ENCODE data around the gene WDFY2. TPM values are rescaled to one million over a fixed set of nuclear protein-coding genes. Genes with fewer than 3 reads are reported as not detected.

Gene WDFY2
- 2.6 and 3.2 TPM in 2 replicates for total RNA-seq

GRCh38 chr13:51583875-51584730 is at the start of gene WDFY2:
WDFY2 (plus strand) TSS chr13:51584462; CDS start chr13:51584688, 226 bp downstream.

DNA sequence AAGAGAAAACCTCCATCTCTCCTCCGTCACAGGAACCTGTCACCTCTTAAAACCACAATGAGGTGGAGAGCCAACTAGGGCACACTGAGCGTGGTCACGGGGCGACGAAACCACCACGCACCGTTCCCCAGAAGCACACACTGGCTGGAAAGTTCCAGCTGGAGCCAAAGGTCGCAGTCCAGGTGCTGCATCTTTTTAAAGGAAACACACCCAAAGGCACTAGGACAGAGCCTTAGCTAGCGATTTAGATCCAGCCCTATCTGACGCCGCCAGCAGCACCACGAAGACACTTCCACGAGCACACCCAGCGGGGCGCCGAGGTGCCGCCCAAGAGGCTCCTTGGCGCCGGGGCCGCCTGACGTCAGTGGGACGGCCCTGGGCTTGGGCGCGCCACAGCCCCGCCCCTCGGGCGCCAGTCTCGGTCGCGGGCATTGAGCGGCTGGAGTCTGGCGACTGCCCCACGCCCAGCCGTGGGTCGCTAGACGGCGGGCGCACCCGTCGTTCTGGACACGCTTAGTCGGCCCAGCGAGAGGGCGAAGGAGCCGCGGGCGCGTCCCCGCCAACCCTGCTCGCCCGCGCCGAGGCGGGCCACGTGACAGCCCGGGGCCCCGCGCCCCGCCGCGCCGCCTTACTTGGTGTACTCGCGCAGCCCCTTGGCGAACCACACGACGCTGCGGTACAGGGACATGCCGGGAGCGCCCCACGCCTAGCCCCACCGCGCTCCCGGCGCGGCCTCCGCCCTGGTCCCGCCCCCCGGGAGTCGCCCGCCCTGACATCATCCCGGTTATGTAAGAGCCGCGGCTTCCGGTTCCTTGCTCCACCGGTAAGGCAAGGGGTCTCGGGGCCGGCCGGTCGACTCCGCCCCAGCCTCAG is 219.4 kb downstream of the WDFY2 start, which contains the start of gene DHRS12:
DHRS12 (minus strand) TSS at position 742 of the 873 bp plus-strand sequence. CDS start 4,504 bp downstream, outside the sequence.

Small RNA genes lying within 50 kb of the gene (small RNA-seq; reads per million reads assigned to genes)
- gene MIR4703 (not detected), gene RN7SL413P (not detected), gene RNU6-65P (not detected), gene RNY1P6 (not detected)

Other genes with a start within 250 kb of the WDFY2 start
- under 0.01 TPM in 1 of 2 replicates, not detected in the other for gene SERPINE3, start 244.8 kb upstream of the WDFY2 start, total RNA-seq
- 34.3 and 39.1 TPM in 2 replicates for gene INTS6, start 131.4 kb upstream of the WDFY2 start, total RNA-seq
- 4.9 and 5.0 TPM in 2 replicates for gene DHRS12, start 219.7 kb downstream of the WDFY2 start, total RNA-seq